Measurements from ENCODE around the gene HRAS. TPM values are rescaled to one million over a fixed set of nuclear protein-coding genes. Genes with fewer than 3 reads are reported as not detected.

Gene HRAS
- total and polyA plus RNA-seq, 2 of the 8 experiments (the other 6 are each of a cell fraction or from before 2014, with no cell fraction given) = 44.3 to 54.7 TPM

DNA sequence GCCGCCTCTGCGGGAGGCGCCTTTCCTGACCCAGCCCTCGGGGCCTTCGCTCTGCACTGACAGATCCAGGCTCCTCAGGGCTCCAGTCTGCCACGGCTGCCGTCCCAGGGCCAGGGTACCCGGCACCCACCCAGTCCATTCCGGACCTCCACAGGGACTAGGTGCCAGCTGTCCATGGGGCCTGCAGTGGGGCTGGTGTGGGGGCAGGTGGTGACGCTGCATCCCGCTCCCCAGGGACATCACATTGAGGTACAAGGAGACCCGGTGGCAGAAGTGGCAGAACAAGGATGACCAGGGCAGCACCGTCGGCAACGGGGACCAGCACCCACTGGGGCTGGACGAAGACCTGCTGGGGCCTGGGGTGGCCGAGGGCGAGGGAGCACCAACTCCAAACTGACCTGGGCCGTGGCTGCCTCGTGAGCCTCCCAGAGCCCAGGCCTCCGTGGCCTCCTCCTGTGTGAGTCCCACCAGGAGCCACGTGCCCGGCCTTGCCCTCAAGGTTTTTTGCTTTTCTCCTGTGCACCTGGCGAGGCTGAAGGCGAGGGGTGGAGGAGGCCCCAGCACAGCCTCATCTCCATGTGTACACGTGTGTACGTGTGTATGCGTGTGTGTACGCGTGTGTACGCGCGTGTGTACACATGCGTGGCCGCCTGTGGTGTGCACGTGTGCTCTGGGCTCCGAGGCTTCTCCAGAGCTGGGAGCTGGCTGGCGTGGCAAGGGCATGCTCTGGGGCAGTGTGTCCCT is 45.0 kb downstream of the HRAS start (continued):
- TF ChIP-seq PHF8 (conservative IDR thresholded peaks at IDR 0.05; ENCODE audit: low read depth, low read length) (no peak), E2F6 (IDR thresholded peaks at IDR 0.05) (no peak), SP1 (IDR thresholded peaks at IDR 0.05; ENCODE audit: low read depth, low read length) (no peak), KDM1A (IDR thresholded peaks at IDR 0.05; ENCODE audit: borderline replicate concordance, low read length) (no peak)

Measured in H1 (cell line).